Right lobe of liver (tissue), 6 donors: Measurements from ENCODE around the gene UQCC2. TPM values are rescaled to one million over a fixed set of nuclear protein-coding genes. Genes with fewer than 3 reads are reported as not detected.

ENCODE experiments used
- ATAC-seq, 4 donors: fragments of 200-7000 bp; cut with Tn5 transposase; one replicate each; pipeline ENCODE4 v1.9.1; 2020; ENCODE audit warnings: mild to moderate bottlenecking in 4 of 4, moderate library complexity in 4 of 4
- DNase-seq, 3 donors: peaks; one replicate each; pipeline ENCODE4 v3.0.0-alpha.2; 2020
- H3K27ac ChIP-seq, 3 donors: fragments of 200-600 bp; one replicate each; pipeline ENCODE4 v1.8.0; 2022
- H3K27me3 ChIP-seq, 2 donors: fragments of 200-600 bp; one replicate each; pipeline ENCODE4 v1.8.0; 2022
- H3K36me3 ChIP-seq, 4 donors: fragments of 200-600 bp; sonication (generic) in 1 of 4; one replicate each; pipeline versions ENCODE4 v1.5.1 to v1.8.0; 2017 to 2022; ENCODE audit warnings: control low read depth in 1 of 4
- H3K4me1 ChIP-seq, 4 donors: fragments of 200-600 bp; sonication (generic) in 1 of 4; one replicate each; pipeline versions ENCODE4 v1.5.1 to v1.8.0; 2017 to 2022; ENCODE audit warnings: control low read depth in 1 of 4
- H3K4me3 ChIP-seq, 3 donors: fragments of 200-600 bp; one replicate each; pipeline ENCODE4 v1.8.0; 2022
- H3K9me3 ChIP-seq, 4 donors: fragments of 200-600 bp; sonication (generic) in 1 of 4; one replicate each; pipeline versions ENCODE4 v1.5.1 to v1.8.0; 2017 to 2022; ENCODE audit warnings: control low read depth in 1 of 4
- POLR2A ChIP-seq: fragments of 450-650 bp; IDR thresholded peaks from one replicate; pipeline ENCODE4 v1.6.1; 2017; ENCODE audit warnings: antibody characterized with exemption, mild to moderate bottlenecking
- WGBS: methylation state at CpG from one replicate; pipeline ENCODE4 v1.1.6; 2018; ENCODE audit warnings: low coverage, low lambda C conversion rate; ENCODE audit not compliant: insufficient coverage; ENCODE audit errors: missing lambda C conversion rate; 5-methylcytosine and 5-hydroxymethylcytosine counted together
- intact Hi-C, 2 donors: fragments of 100-400 bp; cut with DNase I; formaldehyde crosslinking; loops; one replicate each; pipeline versions ENCODE4 v1.11.2 to v1.14.1; 2022
- total RNA-seq, 6 experiments: library from RNA; depleted of rRNA in 2 of 6; stranded (reverse); fragments of >200 nt in 2 of 6; fragmentation: NEBNext Ultra II Directional in 3 of 6; extraction: Animal tissue kit (Norgen Biotek cat#: 25700) in 3 of 6; gene quantifications; one replicate each; pipeline versions ENCODE4 v1.1.0 to v1.2.4, GENCODE V29; 2016 to 2023
- TF ChIP-seq, protein P1 (sequence below), 4 donors: fragments of 200-600 bp in 3 of 4; fragments of 450-650 bp in 1 of 4; IDR thresholded peaks; one replicate each; pipeline versions ENCODE4 v1.5.1 to v1.8.0; 2016 to 2022; ENCODE audit warnings: antibody characterized with exemption in 4 of 4, mild to moderate bottlenecking in 2 of 4
- donor health status: DM: no; HTN: yes; CAD: no.
- donor health status: DM: no; HTN: no; CAD: no.
- donor health status: DM: no; HTN: no; CAD: no.
- donor health status: DM: no; HTN: yes; CAD: no.
- donor health status: DM: no; HTN: yes; CAD: no.

UQCC2 gene
- total RNA-seq, 6 experiments from 2014 or later, result 23.7 to 38.4 (median 31.5) TPM

DNA sequence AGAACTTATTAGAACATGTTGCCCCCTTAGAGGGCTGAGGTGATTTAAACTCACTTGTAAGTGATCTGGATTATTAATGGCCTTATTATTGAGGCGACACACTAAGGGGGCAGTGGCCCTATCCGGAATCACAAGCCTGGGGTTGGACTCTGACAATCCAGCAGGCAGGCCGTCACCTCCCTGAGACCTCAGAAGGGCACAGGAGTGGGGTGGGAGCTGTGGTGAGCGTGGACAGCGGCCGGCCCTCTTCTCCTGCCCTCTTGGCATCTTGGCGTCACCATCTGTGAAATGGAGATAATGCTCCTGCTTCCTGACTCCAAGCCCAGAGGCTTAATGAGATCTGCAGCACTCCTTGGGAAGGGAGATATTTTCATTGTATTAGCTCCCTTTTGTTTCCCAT lies 15.6 kb upstream of the UQCC2 start:
- Histone ChIP-seq H3K4me1 (peaks cover 0 to 21% (median 0%) of the 10 kb centered on the region in 4 donors), H3K27ac (no peak overlapping the region), H3K4me3 (no peak overlapping the region), H3K27me3 (no peaks in the 10 kb centered on the region), H3K36me3 (no peaks in the 10 kb centered on the region), H3K9me3 (no peaks in the 10 kb centered on the region)
- DNase-seq (peak in 1 of 3 donors; percentile 19), ATAC-seq (no peak)
- TF ChIP-seq POLR2A, result no peak
- TF ChIP-seq, protein P1, sequence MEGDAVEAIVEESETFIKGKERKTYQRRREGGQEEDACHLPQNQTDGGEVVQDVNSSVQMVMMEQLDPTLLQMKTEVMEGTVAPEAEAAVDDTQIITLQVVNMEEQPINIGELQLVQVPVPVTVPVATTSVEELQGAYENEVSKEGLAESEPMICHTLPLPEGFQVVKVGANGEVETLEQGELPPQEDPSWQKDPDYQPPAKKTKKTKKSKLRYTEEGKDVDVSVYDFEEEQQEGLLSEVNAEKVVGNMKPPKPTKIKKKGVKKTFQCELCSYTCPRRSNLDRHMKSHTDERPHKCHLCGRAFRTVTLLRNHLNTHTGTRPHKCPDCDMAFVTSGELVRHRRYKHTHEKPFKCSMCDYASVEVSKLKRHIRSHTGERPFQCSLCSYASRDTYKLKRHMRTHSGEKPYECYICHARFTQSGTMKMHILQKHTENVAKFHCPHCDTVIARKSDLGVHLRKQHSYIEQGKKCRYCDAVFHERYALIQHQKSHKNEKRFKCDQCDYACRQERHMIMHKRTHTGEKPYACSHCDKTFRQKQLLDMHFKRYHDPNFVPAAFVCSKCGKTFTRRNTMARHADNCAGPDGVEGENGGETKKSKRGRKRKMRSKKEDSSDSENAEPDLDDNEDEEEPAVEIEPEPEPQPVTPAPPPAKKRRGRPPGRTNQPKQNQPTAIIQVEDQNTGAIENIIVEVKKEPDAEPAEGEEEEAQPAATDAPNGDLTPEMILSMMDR (IDR thresholded peaks at IDR 0.05), result no peak
- WGBS, result 100% methylated on average over 2 of the region's 7 CpGs
- intact Hi-C loops, result no loop called here

DNA sequence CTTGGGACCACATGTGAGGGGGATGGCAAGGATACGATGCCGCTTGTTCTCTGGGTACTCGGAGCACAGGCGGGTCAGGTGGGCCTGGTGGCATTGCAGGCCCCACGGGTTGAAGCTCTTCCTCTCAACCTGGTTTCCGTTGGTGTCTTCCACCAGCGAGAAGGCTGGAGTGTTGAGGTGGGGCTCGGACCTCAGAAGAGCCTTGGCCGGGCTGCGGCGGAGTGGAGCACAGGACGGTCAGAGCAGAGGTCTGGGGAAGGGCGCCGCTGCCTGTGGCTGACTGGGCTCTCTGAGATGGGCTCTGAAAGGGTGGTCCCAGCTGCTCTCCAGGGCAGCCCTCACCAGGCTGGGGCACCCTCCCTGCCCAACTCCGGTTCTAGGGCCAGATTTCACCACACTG lies 15.2 kb upstream of the UQCC2 start:
- 93% methylated on average over 8 of the region's 15 CpGs for WGBS
- Histone ChIP-seq H3K27me3 (no peaks in the 10 kb centered on the region), H3K36me3 (no peaks in the 10 kb centered on the region), H3K4me3 (no peak overlapping the region), H3K27ac (no peak overlapping the region), H3K9me3 (no peaks in the 10 kb centered on the region), H3K4me1 (peaks cover 0 to 20% (median 0%) of the 10 kb centered on the region in 4 donors)
- peak in 1 of 3 donors; percentile 22 for DNase-seq
- no peak for TF ChIP-seq POLR2A
- TF ChIP-seq, protein P1 (IDR thresholded peaks at IDR 0.05), result no peak
- intact Hi-C loops, result no loop called here
- no peak for ATAC-seq

DNA sequence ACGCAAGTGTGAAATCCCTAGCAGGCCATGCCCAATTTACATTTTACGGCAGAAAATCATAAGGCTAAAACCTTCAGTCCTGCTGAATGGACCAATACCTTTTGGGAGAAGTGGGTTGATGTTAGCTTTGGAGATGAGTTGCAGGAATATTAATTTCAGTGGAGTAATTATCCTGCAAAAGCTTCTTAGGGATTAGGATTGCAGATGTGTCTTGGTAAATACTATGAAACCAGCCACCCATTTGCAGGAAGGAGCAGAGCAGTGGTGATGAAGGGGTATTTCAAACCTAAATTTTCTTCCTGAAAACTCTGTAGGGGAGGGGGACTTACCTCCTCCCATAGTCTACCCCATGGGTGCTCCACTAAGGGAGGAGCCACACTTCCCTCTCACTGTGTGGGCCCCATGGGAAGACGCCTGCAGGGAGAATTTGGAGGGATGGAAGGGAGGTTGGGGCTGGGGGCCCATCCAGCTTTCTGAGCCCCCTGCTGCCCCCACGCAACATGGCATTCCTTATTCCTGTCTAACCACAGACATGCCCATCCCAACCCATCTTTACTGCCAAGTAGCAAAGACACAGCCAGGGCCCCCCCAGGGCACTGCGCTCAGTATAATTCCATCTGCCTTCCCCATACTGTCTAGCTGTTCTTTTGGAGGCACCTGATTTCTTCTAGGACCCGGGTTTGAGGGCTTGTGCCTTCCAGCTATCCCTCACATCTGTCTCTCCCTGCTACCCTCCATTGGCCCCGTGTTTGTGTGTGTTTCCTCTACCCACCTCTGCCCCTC lies 14.6 kb upstream of the UQCC2 start:
- Histone ChIP-seq H3K9me3 (no peaks in the 10 kb centered on the region), H3K27ac (no peak overlapping the region), H3K36me3 (no peaks in the 10 kb centered on the region), H3K27me3 (no peaks in the 10 kb centered on the region), H3K4me1 (peaks cover 0 to 19% (median 0%) of the 10 kb centered on the region in 4 donors), H3K4me3 (no peak overlapping the region)
- TF ChIP-seq POLR2A, result no peak
- TF ChIP-seq, protein P1 (IDR thresholded peaks at IDR 0.05), result no peak
- no peak for ATAC-seq
- intact Hi-C loops, result no loop called here
- DNase-seq, result peak in 1 of 3 donors; percentile 13
- 88% methylated on average over 6 of the region's 7 CpGs for WGBS

DNA sequence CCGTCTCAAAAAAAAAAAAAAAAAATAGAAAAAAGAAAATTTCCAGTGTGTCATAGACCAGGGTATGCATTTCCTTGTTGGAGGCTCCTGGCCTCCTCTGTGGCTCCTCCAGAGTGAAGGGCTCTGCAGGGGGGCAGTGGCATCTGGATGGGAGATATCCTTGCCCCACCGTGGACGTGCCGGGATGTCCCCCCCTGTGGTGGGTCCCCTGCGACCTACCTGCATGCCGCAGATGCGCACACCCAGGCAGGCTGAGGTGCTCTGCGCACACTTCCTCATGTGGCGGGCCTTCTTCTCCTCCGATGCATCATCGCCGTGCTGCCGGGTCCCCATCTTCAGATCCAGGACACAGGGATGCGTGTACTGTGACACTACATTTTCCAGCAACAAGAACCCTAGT lies 13.7 kb upstream of the UQCC2 start:
- no peak overlapping the region for H3K4me3 ChIP-seq
- TF ChIP-seq POLR2A, result no peak
- TF ChIP-seq, protein P1 (IDR thresholded peaks at IDR 0.05), result no peak
- H3K27me3 ChIP-seq, result no peaks in the 10 kb centered on the region
- peaks cover 0 to 23% (median 0%) of the 10 kb centered on the region in 4 donors for H3K4me1 ChIP-seq
- ATAC-seq (no peak), DNase-seq (peak in 1 of 3 donors; percentile 44)
- intact Hi-C loops, result no loop called here
- H3K9me3 ChIP-seq, result no peaks in the 10 kb centered on the region
- H3K27ac ChIP-seq, result no peak overlapping the region
- WGBS, result no CpG with 5 or more reads among the region's 14 CpGs
- H3K36me3 ChIP-seq, result no peaks in the 10 kb centered on the region
